Measurements from ENCODE around the gene MYEOV. TPM values are rescaled to one million over a fixed set of nuclear protein-coding genes. Genes with fewer than 3 reads are reported as not detected.

MYEOV gene
- total and polyA plus RNA-seq, 9 of the 15 experiments (the other 6 are each of a cell fraction or from before 2014, with no cell fraction given), result 10.2 to 133 (median 32.2) TPM

- TF ChIP-seq TFAP4 (CRISPR knock-in tag; IDR thresholded peaks at IDR 0.05; ENCODE audit: borderline replicate concordance), result peak; percentile 66
- peak; percentile 85 for TF ChIP-seq REST (IDR thresholded peaks at IDR 0.05; ENCODE audit: borderline replicate concordance)
- no peak for TF ChIP-seq REST (CRISPR knock-in tag; IDR thresholded peaks at IDR 0.05; ENCODE audit: low read depth)
- TF ChIP-seq BHLHE40 (IDR thresholded peaks at IDR 0.05; ENCODE audit: low read length), result no peak
- TF ChIP-seq ZNF263 (CRISPR knock-in tag; IDR thresholded peaks at IDR 0.05; ENCODE audit: borderline replicate concordance), result no peak
- TF ChIP-seq ZNF174 (CRISPR knock-in tag; IDR thresholded peaks at IDR 0.05), result no peak
- TF ChIP-seq RAD51 (IDR thresholded peaks at IDR 0.05; ENCODE audit: borderline replicate concordance, low read depth), result 0 out of 2 replicates have a peak, but pooled peaks have one; percentile 8
- TF ChIP-seq KDM5B (IDR thresholded peaks at IDR 0.05; ENCODE audit: insufficient replicate concordance, low read depth, low read length), result no peak
- TF ChIP-seq, protein P1, sequence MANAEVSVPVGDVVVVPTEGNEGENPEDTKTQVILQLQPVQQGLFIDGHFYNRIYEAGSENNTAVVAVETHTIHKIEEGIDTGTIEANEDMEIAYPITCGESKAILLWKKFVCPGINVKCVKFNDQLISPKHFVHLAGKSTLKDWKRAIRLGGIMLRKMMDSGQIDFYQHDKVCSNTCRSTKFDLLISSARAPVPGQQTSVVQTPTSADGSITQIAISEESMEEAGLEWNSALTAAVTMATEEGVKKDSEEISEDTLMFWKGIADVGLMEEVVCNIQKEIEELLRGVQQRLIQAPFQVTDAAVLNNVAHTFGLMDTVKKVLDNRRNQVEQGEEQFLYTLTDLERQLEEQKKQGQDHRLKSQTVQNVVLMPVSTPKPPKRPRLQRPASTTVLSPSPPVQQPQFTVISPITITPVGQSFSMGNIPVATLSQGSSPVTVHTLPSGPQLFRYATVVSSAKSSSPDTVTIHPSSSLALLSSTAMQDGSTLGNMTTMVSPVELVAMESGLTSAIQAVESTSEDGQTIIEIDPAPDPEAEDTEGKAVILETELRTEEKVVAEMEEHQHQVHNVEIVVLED (CRISPR knock-in tag; IDR thresholded peaks at IDR 0.05), result no peak
- no peak for TF ChIP-seq TBP (optimal IDR thresholded peaks at IDR 0.05; ENCODE audit: low read depth, low read length)
- TF ChIP-seq STAT5A (IDR thresholded peaks at IDR 0.05; ENCODE audit: borderline replicate concordance, low read length), result no peak
These were observed 1.7 kb upstream of the MYEOV start (continued) for GRCh38 chr11:69292221-69292648.

Data from K562 (cell line).